Left forelimb (tissue), 1 donor: ENCODE data around the gene WIPI1.
"Not testable (repeated sequence)": the region's sequence is repeated elsewhere in the genome, so short reads cannot be mapped to it uniquely, and the experiment has no call there.

Source experiments
- DNase-seq: peaks from one replicate; pipeline ENCODE4 v3.0.0-alpha.2; 2018; ENCODE audit warnings: low spot score

WIPI1 gene

GRCh38 chr17:68383443-68384321 lies 73.6 kb downstream of the WIPI1 start:
- DNase-seq, result no peak

DNA sequence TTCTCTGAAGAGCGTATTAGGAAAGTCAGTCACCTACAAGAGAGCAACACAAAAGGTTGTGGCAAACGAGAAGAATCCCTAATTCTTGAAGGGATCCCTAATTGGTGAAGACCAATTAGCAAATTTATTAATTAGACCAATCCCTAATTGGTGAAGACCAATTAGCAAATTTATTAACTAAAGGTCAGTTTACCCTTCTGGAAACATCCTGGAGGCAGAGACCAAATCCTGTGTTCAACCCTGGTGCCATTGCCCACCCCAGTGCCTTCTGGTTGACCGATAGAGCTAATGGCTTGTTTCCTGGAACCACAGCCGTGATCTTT lies 74.2 kb downstream of the WIPI1 start:
- no peak for DNase-seq

DNA sequence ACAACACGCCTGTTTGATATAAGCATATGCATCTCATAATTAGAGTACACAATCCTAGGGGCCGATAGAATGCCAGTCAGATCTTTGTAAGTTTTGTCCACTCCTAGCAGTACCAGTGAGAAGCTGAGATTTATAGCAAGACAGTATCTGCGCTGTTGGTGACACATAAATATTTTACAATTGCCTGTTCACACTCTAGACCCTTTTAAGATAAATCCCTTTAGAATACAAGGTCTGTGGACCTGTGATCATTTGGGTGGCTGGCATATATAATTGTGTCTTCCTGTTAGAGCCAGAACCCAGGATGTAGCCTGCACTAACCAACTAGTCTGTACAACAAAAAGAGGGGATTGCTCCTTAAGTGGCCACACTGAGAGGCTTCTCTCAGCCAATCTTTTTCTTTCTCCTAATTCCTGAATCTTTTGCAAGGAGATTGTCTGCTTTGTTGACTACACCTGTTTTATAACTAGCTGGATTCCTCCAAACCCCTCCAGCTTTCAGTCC lies 74.7 kb downstream of the WIPI1 start:
- DNase-seq, result no peak

- DNase-seq, result no peak
Measured at GRCh38 chr17:68381076-68381900, 76.0 kb downstream of the WIPI1 start.

- DNase-seq, result no peak
Measured at GRCh38 chr17:68379692-68380677, 77.3 kb downstream of the WIPI1 start.

- no peak for DNase-seq
Measured at GRCh38 chr17:68379177-68379510, 78.2 kb downstream of the WIPI1 start.

DNA sequence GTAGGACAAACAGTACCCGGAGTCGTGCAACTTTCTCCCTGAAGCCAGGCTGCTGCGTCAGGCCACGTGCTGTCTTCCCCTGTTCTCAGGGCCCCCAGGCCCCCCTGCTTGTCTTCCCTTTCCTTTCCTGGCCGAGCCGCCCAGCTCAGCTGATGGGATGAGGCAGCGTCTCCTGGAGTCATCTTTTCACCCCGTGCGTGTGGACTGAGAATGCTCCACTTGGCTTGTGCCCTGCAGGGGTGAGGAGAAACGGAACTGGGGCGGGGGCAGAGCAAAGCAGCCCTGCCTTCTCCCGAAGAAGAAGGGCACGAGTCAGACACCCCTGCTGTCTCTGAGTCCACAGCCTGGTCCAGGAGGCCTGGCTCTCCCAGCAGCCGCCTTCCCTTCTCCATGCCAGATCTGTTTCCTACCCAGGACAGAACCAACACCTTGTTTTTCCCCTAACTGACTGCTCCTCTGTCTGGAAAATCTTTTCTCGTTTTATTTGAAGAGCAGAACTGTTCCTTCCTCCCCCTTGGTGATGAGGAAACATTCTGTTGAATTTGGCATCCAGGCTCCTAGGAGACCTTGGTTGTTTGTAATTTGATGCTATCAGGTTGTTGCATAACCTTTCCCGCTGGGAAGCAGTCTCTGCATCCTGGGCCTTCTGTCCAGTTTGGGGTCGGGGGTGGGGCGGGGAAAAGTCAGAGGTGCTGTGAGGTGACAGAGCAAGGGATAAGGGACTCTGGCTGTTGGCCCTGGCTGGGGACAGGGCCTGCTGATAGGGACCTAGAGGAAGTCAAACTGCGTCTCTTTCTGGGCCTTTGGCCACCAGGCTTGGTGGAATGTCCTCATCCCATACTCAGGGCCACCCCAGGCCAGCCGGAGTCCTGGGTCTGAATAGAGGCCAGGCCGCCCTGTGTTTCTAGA lies 78.8 kb downstream of the WIPI1 start:
- DNase-seq, result peak; percentile 81

- no peak for DNase-seq
Measured at GRCh38 chr17:68377771-68378267, 79.5 kb downstream of the WIPI1 start.

DNA sequence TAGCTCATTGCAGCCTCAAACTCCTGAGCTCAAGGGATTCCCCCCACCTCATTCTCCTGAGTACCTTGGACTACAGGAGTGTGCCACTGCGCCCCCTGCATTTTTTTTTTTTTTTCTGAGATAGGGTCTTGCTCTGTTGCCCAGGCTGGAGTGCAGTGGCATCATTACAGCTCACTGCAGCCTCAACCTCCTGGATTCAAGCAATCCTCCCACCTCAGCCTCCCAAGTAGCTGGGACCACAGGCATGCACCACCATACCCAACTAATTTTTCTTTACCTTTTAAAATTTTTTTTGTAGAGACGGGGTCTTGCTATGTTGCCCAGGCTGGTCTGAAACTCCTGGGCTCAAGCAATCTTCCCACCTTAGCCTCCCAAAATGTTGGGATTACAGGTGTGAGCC lies 81.1 kb downstream of the WIPI1 start:
- not testable (repeated sequence) for DNase-seq

GRCh38 chr17:68375566-68375965 lies 81.7 kb downstream of the WIPI1 start:
- no peak for DNase-seq
